GM21576 (cell line): ENCODE measurements around the gene FARS2.

Experiments used
- ATAC-seq: cut with Tn5 transposase; IDR thresholded peaks from one replicate; pipeline ENCODE4 v1.9.1; 2021; ENCODE audit warnings: mild to moderate bottlenecking, moderate library complexity; ENCODE audit not compliant: unreplicated experiment

The FARS2 gene

DNA sequence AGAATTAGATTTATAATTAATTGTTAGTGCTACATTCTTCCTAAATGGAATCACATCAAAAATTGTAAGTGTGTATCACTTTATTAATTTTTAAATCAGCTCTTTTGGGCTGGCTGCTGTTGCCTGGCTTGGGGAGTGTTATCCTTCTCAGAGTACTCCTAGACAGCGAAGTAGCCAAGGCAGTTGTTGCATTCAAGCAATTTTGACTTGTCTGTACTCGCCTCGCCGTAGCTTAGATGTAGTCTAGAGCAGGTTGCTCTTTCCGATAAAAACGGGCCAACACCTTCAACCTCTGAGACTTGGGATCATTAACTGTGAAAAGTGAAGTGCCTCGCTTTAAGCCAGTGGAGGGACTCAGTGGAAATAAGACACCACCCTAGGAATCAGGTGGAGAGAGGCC lies 151.3 kb downstream of the FARS2 start:
- no peak for ATAC-seq

DNA sequence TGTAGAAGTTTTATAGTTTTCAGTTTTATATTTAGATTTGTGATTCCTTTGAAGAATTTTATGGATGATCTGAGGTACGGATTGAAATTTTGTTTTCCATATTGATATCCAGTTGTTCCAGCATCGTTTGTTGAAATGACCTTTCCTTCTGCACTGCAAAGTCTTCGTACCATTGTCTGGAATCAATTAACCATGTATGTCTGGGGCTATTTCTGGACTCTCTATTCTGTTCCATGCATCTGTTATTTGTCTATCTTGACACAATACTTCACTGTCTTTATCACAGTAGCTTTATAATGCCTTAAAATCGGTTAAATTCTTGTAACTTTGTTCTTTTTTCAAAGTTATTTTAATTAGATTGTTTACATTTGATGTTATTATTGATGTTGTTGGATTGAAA lies 154.9 kb downstream of the FARS2 start:
- ATAC-seq, result no peak

GRCh38 chr6:5422321-5422915 lies 161.1 kb downstream of the FARS2 start:
- ATAC-seq, result no peak

GRCh38 chr6:5423251-5423650 lies 161.9 kb downstream of the FARS2 start:
- ATAC-seq, result no peak

DNA sequence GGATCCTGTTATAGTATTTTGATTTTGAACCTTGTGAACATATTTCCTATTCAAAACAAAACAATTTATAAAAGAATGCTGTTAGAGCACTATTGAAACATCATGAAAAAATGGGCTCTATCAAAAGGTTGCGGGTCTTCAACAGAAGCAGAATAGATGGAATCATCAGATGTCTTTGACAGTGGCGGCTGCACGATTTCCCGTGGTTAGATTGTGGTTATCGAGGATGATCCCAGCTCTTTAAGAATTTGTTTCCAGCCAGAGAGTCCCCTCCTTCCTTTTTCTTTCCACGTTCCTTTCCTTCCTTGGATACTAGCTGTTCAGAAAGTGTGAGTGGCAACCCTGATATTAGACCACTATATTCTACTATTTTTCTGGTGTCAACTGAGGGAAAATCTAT lies 163.4 kb downstream of the FARS2 start:
- ATAC-seq, result no peak

GRCh38 chr6:5425267-5425666 lies 164.0 kb downstream of the FARS2 start:
- no peak for ATAC-seq

- ATAC-seq, result no peak
These were observed 164.5 kb downstream of the FARS2 start for GRCh38 chr6:5425797-5426196.

DNA sequence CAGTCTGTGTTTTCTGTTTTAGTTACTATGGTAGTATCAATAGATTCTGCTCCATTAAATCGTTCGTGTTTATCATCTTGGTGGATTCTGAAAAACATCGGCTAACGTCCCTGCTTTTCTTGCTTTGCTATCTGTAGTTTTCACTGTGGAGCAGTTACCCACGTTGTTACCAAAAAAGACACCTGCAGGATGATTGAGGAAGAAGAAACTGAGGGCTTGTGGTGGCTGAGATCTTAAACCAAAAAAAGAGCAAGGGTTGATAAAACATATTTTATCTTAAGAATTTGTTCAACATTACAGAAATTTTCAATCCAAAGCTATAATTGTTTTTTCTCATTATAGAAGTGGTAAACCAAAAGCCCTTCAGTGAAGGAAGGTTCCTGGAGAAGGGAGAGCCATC lies 166.3 kb downstream of the FARS2 start:
- ATAC-seq, result no peak

- no peak for ATAC-seq
These were observed 172.0 kb downstream of the FARS2 start for GRCh38 chr6:5433324-5433723.

- ATAC-seq, result no peak
These were observed 174.1 kb downstream of the FARS2 start for GRCh38 chr6:5435449-5435848.

DNA sequence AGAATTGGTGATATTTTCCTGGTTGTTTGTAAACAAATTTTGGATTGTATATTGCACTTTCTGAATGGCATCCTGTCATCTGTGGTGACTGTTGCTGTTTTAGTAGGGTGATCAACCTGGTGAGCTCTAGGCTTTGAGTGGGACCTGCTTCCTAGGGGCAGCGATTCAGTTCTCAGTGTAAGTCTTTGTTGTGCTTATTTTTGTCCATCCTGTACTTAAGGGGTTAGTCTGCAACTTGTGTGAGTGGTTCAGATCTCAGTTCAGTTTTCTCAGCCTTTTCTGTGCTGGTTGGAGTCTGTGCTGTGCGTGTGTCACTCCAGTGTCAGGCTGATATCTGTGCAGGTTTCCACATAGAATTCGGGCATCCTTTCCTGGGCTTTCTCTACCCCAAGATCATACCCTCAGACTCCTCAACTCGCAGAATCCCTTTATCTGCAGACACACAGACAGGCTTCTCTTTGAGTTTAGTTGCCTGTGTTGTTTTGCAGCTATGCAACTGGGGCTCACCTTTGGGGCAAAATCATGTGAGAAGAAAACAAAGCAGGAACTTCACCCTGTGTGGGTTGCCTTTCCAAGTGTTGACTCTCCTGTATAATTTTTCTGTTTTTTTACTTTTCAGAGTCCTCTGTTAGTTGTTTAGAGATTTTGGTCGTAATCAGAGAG lies 177.7 kb downstream of the FARS2 start:
- no peak for ATAC-seq

GRCh38 chr6:5439749-5440148 lies 178.4 kb downstream of the FARS2 start:
- no peak for ATAC-seq

GRCh38 chr6:5442319-5442718 lies 181.0 kb downstream of the FARS2 start:
- ATAC-seq, result no peak

DNA sequence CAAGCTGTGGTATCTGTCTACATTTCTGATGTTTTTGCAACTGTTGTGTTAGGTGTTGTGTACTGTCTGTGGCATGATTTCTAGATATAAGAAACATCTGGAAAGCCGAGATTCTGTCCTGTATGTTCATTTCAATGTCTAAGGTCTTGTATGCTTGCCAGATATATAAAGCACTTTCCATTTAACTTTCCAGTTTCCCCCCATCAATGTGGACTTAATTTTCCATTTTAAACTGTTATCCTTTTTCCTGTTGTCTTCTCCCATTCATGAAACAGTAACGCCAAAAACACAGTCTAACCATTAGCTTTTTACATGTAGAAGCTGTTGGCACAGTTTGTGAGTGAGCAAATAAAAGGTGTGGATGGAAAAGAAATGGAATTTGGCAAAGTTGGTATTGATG lies 181.6 kb downstream of the FARS2 start:
- ATAC-seq, result no peak

GRCh38 chr6:5443491-5443890 lies 182.2 kb downstream of the FARS2 start:
- no peak for ATAC-seq

GRCh38 chr6:5446362-5447075 lies 185.2 kb downstream of the FARS2 start:
- ATAC-seq, result no peak

- ATAC-seq, result no peak
These were observed 186.6 kb downstream of the FARS2 start for GRCh38 chr6:5447921-5448320.

DNA sequence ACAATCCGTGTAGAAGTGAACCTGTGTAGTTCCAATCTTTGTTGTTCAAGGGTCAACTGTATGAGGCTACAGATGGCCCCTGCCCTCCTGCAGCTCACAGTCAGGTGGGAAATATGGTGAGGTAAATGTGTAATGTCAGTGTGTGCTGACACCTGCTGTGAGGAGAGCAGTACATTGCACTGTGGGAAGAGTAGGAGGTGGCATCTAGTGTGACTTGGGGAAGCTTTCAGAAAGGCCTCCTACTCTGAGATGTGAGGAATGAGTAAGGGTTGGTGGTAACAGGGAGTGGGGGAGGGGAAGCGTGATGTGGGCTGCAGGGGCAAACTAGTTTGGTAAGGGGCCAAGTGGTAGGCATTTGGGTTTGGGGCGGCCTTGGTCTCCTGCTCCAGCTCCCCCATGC lies 188.8 kb downstream of the FARS2 start:
- ATAC-seq, result no peak

DNA sequence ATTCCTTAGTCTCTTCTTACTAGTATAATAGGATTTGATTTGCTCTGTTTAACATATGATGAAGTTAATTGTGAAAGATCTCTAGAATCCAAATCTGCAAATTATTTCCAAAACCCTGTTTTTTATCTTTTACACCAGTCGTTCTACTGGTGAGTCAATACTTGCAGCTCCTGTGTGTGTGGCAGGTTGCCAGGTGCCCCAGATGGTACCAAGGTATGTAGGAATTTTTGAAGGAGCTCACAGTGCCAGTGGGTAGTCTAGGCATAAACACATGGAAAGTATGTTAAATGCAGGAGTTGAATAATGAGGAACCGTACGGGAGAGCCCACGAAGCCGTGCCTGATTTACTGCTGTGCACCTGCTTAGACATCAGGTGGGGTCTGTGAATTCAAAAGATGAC lies 192.2 kb downstream of the FARS2 start:
- ATAC-seq, result no peak

DNA sequence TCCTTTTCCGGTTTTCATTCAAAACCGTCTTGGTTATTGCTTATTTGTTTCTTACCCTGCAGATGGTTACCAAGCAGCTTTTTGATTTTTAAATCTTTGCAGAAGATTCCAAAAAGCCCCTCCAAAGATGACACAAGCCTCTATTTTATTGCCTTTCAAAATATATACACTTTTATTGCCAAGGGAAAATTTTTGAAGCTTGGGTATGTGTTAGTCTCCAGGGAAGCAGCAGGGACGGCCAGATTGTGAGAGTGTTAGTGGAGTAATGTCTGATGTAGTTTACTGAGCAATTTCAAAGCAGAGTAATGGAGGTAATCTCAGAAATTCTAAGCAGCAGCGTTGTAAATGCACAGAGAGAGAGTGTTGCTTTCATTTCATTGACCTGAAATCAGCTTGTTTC lies 193.8 kb downstream of the FARS2 start:
- no peak for ATAC-seq

DNA sequence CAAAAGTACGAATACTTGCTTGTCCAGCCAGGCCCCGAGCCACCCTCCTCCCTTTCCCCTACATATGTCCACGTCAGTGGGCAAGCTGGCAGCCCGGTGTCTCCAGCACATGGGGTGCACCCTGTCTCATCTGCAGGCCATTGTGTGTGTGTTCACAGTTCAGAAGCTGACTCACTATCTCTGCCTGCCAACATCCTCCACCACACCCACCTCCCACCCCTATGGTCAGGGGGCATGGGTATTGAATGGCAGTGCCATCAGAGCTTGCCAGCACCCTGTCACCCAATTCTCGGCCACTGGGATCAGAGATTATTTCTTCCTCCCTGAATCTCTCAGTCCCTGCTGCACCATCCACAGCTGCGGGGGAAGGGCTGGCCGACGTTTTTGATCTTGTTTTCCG lies 195.7 kb downstream of the FARS2 start:
- no peak for ATAC-seq

DNA sequence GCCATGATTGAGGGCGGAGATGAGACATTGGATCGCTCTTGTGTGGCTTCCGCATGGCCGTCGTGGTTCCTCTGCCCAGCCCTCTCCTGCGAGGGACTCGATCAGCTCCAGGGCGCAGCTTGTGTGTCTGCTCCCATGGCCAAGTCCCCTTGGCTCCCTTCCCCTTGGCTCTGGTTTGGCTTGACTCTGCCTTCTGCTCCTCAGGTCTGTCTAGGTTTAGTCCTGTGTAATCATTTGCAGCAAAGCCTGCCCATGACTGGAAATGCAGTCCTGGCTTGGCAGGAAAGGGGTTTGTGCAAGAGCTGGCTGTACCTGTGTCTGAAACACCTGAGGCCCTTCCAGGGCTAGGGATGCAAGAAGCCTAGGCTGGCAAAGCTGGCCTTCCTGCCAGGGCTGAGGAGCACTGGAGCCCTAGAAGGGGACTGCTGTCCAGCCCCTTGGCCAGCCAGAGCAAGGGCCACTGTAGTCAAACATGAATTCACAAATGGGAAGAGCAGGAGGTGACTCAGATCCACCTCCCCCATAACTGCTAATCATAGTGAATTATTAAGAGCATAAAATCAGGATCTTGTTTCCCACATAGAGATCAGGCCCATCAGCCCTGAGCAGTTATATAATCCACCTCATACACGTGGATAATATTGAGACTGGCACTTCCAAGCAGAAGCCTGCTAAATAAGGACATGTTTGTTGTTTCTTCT lies 196.8 kb downstream of the FARS2 start:
- ATAC-seq, result no peak
